PC-3 (cell line): ENCODE results near the gene BFSP1. TPM values are rescaled to one million over a fixed set of nuclear protein-coding genes. Genes with fewer than 3 reads are reported as not detected.

Source experiments
- ATAC-seq: fragments of 200-7000 bp; cut with Tn5 transposase; 2 replicates; pipeline ENCODE4 v1.9.1; 2020; ENCODE audit warnings: mild to moderate bottlenecking, moderate library complexity
- BruUV-seq: library from RNA; stranded (reverse); fragments of 400-500 nt; replicated peaks from 2 replicates; lab custom pipeline; 2021; lab: Mats Ljungman, UMichigan
- CTCF ChIA-PET: fragments of 300-600 bp; sonication (Branson Sonifier 250); formaldehyde crosslinking; loops from one replicate; lab custom pipeline; 2022; ENCODE audit warnings: antibody characterized with exemption; lab: Charles Lee
- POLR2A ChIA-PET: fragments of 300-600 bp; sonication (Branson Sonifier 250); formaldehyde crosslinking; loops from one replicate; lab custom pipeline; 2022; ENCODE audit warnings: antibody characterized with exemption; ENCODE audit not compliant: unreplicated experiment; lab: Charles Lee
- DNase-seq: peaks from one replicate; pipeline ENCODE4 v3.0.0-alpha.2; 2015
- H2AFZ ChIP-seq: fragments of 300-600 bp; sonication (generic); 2 replicates; pipeline ENCODE4 v1.6.0; 2016; ENCODE audit warnings: antibody characterized with exemption, low read length
- H3F3A ChIP-seq: fragments of 300-600 bp; sonication (generic); one replicate; pipeline ENCODE4 v1.6.0; 2017; ENCODE audit warnings: antibody characterized with exemption, low read length, control low read depth, mild to moderate bottlenecking; ENCODE audit not compliant: unreplicated experiment
- H3K27ac ChIP-seq: fragments of 300-600 bp; sonication (generic); 2 replicates; pipeline ENCODE4 v1.5.1; 2016; ENCODE audit warnings: mild to moderate bottlenecking, low read length
- H3K27me3 ChIP-seq: fragments of 300-600 bp; sonication (generic); 2 replicates; pipeline ENCODE4 v1.6.1; 2016; ENCODE audit warnings: low read length, mixed read lengths
- H3K36me3 ChIP-seq: fragments of 300-600 bp; sonication (generic); 2 replicates; pipeline ENCODE4 v1.6.1; 2016; ENCODE audit warnings: low read depth, mixed run types, low read length, mixed read lengths
- H3K4me1 ChIP-seq: fragments of 300-600 bp; sonication (generic); 2 replicates; pipeline ENCODE4 v1.5.1; 2016; ENCODE audit warnings: low read length; ENCODE audit not compliant: insufficient read depth
- H3K4me2 ChIP-seq: fragments of 300-600 bp; sonication (generic); 2 replicates; pipeline ENCODE4 v1.6.0; 2016; ENCODE audit warnings: low read length
- H3K4me3 ChIP-seq: fragments of 300-600 bp; sonication (generic); 2 replicates; pipeline ENCODE4 v1.5.1; 2016; ENCODE audit warnings: mild to moderate bottlenecking, low read length, mixed read lengths
- H3K79me2 ChIP-seq: fragments of 300-600 bp; sonication (generic); 2 replicates; pipeline ENCODE4 v1.6.1; 2017; ENCODE audit warnings: low read length, mixed read lengths
- H3K9ac ChIP-seq: fragments of 300-600 bp; sonication (generic); 2 replicates; pipeline ENCODE4 v1.6.0; 2016; ENCODE audit warnings: mild to moderate bottlenecking, low read length
- H3K9me2 ChIP-seq: fragments of 300-600 bp; sonication (generic); replicated peaks from 2 replicates; pipeline ENCODE4 v1.6.1; 2016; ENCODE audit warnings: mixed run types, low read length, mixed read lengths
- H3K9me3 ChIP-seq: fragments of 300-600 bp; sonication (generic); 2 replicates; pipeline ENCODE4 v1.6.1; 2016; ENCODE audit warnings: low read length, mixed read lengths
- H4K20me1 ChIP-seq: fragments of 300-600 bp; sonication (generic); 2 replicates; pipeline ENCODE4 v1.6.1; 2016; ENCODE audit warnings: low read length, mixed read lengths
- EZH2 ChIP-seq: fragments of 300-600 bp; sonication (generic); IDR thresholded peaks from one replicate; pipeline ENCODE4 v1.6.1; 2017; ENCODE audit warnings: antibody characterized with exemption, mild to moderate bottlenecking, low read length; ENCODE audit not compliant: unreplicated experiment
- EZH2phosphoT487 ChIP-seq: fragments of 300-600 bp; sonication (generic); IDR thresholded peaks from 2 replicates; pipeline ENCODE4 v1.6.1; 2018; ENCODE audit warnings: mild to moderate bottlenecking, antibody characterized with exemption, low read length, borderline replicate concordance
- intact Hi-C: fragments of 100-400 bp; cut with micrococcal nuclease; formaldehyde crosslinking; loops from 2 replicates; pipeline ENCODE4 v1.9.0; 2023
- total RNA-seq: library from RNA; depleted of rRNA; stranded (reverse); fragments of >200 nt; gene quantifications from 2 replicates; pipeline ENCODE4 v1.2.3, GENCODE V29; 2014
- TF ChIP-seq, protein P1 (sequence below): fragments of 300-600 bp; sonication (generic); conservative IDR thresholded peaks from 2 replicates; pipeline ENCODE4 v1.5.1; 2017; ENCODE audit warnings: antibody characterized with exemption, low read depth, mild to moderate bottlenecking, low read length

BFSP1 gene
- total RNA-seq, 1 experiment from 2014 or later: 2.7 TPM

DNA sequence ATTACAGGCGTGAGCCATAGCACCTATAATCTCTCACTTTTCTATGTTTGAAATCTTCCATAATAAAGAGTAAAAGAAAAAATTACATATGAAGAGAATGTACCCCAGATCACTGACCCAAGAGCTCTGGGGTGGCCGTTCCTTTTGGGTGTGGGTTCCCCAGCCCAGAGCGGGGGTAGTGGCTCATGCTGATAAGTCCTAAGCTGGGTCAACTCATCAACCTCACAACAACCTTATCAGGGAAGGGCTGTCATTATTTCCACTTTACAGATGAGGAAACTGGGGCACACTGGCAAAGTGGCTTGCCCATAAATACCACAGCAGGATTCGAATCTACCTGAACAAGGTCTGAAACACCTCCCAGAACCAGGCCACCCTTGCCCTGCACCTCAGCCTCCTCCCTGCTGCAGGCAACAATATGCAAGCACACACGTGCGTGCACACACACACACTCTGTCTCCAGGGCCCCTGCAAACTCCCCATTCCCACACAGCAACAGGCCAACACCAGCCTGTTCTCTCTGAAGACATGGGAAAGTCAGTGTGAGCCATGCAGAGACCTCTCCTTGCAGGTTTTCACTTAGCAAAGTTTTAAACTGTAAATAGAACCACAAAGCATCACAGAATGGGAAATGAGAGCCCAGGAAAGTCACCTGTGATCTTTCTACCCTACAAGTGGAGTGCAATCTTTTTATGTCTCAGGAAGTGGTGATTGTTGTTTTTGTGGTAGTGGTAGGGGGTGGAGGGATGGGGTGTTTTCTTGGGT, 27.7 kb downstream of the BFSP1 start:
- no peak overlapping the region for H2AFZ ChIP-seq
- H3K4me3 ChIP-seq: no peak overlapping the region
- no peaks in the 10 kb centered on the region for H3K9me3 ChIP-seq
- H3K27me3 ChIP-seq: no peaks in the 10 kb centered on the region
- BruUV-seq: no TSS peak
- no peaks in the 10 kb centered on the region for H3K79me2 ChIP-seq
- no peaks in the 10 kb centered on the region for H3K36me3 ChIP-seq
- ATAC-seq (no peak), DNase-seq (no peak)
- H3K27ac ChIP-seq: no peak overlapping the region
- CTCF ChIA-PET: no interaction called here
- no peaks in the 10 kb centered on the region for H4K20me1 ChIP-seq
- H3K9me2 ChIP-seq: no peaks in the 10 kb centered on the region
- H3K4me1 ChIP-seq: peaks cover 9% of the 10 kb centered on the region; the same call in 1 of the 2 replicates
- intact Hi-C loops: loop anchor here (2.0 kb wide), 2 partner anchors 27 to 493 kb away; partner anchors contain the start of gene BFSP1
- H3F3A ChIP-seq: no peaks in the 10 kb centered on the region
- H3K4me2 ChIP-seq: no peak overlapping the region
- TF ChIP-seq EZH2 (no peak), EZH2phosphoT487 (no peak)
- TF ChIP-seq, protein P1, sequence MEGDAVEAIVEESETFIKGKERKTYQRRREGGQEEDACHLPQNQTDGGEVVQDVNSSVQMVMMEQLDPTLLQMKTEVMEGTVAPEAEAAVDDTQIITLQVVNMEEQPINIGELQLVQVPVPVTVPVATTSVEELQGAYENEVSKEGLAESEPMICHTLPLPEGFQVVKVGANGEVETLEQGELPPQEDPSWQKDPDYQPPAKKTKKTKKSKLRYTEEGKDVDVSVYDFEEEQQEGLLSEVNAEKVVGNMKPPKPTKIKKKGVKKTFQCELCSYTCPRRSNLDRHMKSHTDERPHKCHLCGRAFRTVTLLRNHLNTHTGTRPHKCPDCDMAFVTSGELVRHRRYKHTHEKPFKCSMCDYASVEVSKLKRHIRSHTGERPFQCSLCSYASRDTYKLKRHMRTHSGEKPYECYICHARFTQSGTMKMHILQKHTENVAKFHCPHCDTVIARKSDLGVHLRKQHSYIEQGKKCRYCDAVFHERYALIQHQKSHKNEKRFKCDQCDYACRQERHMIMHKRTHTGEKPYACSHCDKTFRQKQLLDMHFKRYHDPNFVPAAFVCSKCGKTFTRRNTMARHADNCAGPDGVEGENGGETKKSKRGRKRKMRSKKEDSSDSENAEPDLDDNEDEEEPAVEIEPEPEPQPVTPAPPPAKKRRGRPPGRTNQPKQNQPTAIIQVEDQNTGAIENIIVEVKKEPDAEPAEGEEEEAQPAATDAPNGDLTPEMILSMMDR: no peak
- H3K9ac ChIP-seq: no peak overlapping the region
- POLR2A ChIA-PET: no interaction called here

DNA sequence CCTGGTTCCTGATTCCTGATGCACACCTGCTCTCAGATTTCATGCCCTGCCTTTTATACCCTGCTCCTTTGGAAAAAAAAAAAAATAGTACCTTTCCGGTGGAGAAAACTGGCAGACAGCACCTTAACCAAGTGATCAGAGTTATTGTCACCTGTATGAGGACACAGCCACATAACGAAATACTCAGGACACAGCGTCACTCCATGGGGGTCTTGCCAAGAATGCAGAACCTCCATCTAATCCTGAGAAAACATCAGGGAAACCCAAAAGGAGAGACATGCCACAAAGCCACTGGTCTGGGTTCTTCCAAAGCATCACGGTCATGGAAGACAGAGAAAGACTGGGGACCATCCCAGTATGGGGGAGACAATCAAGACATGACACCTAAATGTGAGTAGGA, 29.1 kb downstream of the BFSP1 start:
- ATAC-seq: no peak
- Histone ChIP-seq H3K27me3 (no peaks in the 10 kb centered on the region), H3K9ac (no peak overlapping the region), H3K4me2 (no peak overlapping the region), H3K9me3 (no peaks in the 10 kb centered on the region), H3K27ac (no peak overlapping the region), H4K20me1 (no peaks in the 10 kb centered on the region), H3F3A (no peaks in the 10 kb centered on the region), H3K4me1 (peaks cover 9% of the 10 kb centered on the region; the same call in 1 of the 2 replicates), H2AFZ (no peak overlapping the region), H3K36me3 (no peaks in the 10 kb centered on the region), H3K79me2 (no peaks in the 10 kb centered on the region), H3K4me3 (no peak overlapping the region), H3K9me2 (no peaks in the 10 kb centered on the region)
- POLR2A ChIA-PET: no interaction called here
- CTCF ChIA-PET: no interaction called here
- intact Hi-C loops: no loop called here
- BruUV-seq: no TSS peak
- no peak for TF ChIP-seq EZH2
- TF ChIP-seq, protein P1: no peak
- no peak for DNase-seq

DNA sequence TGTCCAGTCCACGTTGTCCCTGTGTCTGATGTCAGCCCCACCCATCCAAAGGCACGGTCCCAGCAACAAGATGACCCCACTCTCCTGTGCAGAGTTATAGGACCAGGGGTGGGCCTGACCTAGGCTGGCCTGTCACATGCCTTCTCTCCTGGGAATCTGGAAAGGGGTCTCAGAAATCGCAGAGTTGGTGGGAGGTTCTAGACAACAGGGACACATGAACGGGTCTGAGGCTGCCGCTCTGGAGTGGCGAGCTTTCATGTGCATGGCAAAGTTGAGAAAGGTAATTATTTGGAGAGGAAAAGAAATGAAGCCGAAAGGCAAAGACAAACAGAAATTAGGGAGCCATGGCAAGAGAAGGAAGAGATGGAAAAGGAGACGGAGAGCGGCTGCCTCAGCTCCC, 29.5 kb downstream of the BFSP1 start:
- Histone ChIP-seq H3K36me3 (no peaks in the 10 kb centered on the region), H3K4me3 (no peak overlapping the region), H3K79me2 (no peaks in the 10 kb centered on the region), H3K9me3 (no peaks in the 10 kb centered on the region), H3K27me3 (no peaks in the 10 kb centered on the region), H3K4me1 (peaks cover 9% of the 10 kb centered on the region; the same call in 1 of the 2 replicates), H2AFZ (no peak overlapping the region), H3K4me2 (no peak overlapping the region), H3K27ac (no peak overlapping the region), H4K20me1 (no peaks in the 10 kb centered on the region), H3K9ac (no peak overlapping the region), H3F3A (no peaks in the 10 kb centered on the region), H3K9me2 (no peaks in the 10 kb centered on the region)
- intact Hi-C loops: no loop called here
- no peak for ATAC-seq
- TF ChIP-seq EZH2phosphoT487 (no peak), EZH2 (no peak)
- TF ChIP-seq, protein P1: no peak
- ChIA-PET POLR2A (no interaction called here), CTCF (no interaction called here)
- DNase-seq: no peak
- BruUV-seq: no TSS peak
